ENCODE results near the gene ANKRD62.

DNA sequence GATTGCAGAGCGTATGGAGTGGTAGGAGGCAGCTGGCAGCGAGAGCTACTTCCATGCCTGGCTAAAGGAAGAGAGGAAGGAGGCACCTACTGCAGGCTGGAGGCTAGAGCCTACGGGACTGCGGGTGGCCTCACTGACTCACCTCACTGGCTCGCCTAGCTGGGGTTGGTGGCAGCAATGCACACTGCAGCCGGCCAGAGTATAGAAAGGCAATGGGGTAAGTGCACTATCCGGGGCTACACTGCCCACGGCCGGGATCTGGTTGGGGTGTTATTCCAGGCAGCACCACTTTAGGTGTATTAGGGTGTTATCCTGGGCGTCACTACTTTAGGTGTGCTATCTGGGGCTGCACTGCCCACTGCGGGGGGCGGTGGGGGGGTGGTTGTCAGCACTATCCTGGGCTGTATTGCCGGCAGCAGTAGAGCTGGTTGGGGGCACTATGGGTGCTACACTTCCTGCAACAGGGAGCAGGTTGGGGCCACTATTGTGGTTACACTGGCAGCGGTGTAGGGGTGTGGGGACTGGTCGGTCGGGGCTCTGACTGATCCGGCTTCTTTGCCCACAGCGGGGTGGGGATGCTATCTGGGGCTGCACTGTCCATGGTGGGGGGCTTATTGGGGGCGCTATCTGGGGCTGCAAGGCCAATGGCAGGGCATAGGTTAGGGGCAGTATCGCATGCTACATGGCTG, 33.3 kb upstream of the ANKRD62 start:
- no peak for TF ChIP-seq SUZ12 (IDR thresholded peaks at IDR 0.05; ENCODE audit: extremely low read depth, insufficient read depth, insufficient read length)
- TF ChIP-seq YY1 (IDR thresholded peaks at IDR 0.05; ENCODE audit: insufficient read depth, insufficient read length): no peak
